Thoracic aorta (tissue), 2 donors: ENCODE measurements around the gene WARS2. TPM values are rescaled to one million over a fixed set of nuclear protein-coding genes. Genes with fewer than 3 reads are reported as not detected.
A peak's percentile ranks its signal among the peaks of the same experiment; 100 is the strongest.

Experiments used
- ATAC-seq: fragments of 150-250 bp; one replicate; pipeline ENCODE4 v1.8.0; 2017; ENCODE audit warnings: low read depth; ENCODE audit not compliant: insufficient number of reproducible peaks, low FRiP score
- DNase-seq: peaks from one replicate; pipeline ENCODE4 v3.0.0-alpha.2; 2020; ENCODE audit warnings: low spot score
- H3K27ac ChIP-seq, 2 donors: fragments of 200-600 bp; sonication (generic); 1 replicate in 1 of 2; 2 replicates in 1 of 2; pipeline ENCODE4 v1.5.1; 2016; ENCODE audit warnings: mild to moderate bottlenecking in 2 of 2, moderate library complexity in 2 of 2
- H3K27me3 ChIP-seq: fragments of 200-600 bp; sonication (generic); replicated peaks from 2 replicates; pipeline ENCODE4 v1.6.0; 2016; ENCODE audit warnings: mild to moderate bottlenecking; ENCODE audit not compliant: insufficient read depth
- H3K36me3 ChIP-seq: fragments of 200-600 bp; sonication (generic); one replicate; pipeline ENCODE4 v1.5.1; 2016
- H3K4me1 ChIP-seq, 2 donors: fragments of 200-600 bp; sonication (generic); 1 replicate in 1 of 2; 2 replicates in 1 of 2; pipeline versions ENCODE4 v1.5.1 to v1.6.0; 2016; ENCODE audit warnings: low read depth in 2 of 2, mild to moderate bottlenecking in 1 of 2; ENCODE audit not compliant: control insufficient read depth in 1 of 2
- H3K4me3 ChIP-seq: fragments of 200-600 bp; sonication (generic); 2 replicates; pipeline ENCODE4 v1.5.1; 2016; ENCODE audit warnings: mild to moderate bottlenecking
- H3K9me3 ChIP-seq: fragments of 200-600 bp; sonication (generic); 2 replicates; pipeline ENCODE4 v1.5.1; 2016
- total RNA-seq, 2 donors: library from RNA; depleted of rRNA; stranded (reverse); fragments of >200 nt; gene quantifications; one replicate each; pipeline versions ENCODE4 v1.1.0 to v1.2.3, GENCODE V29; 2016
- TF ChIP-seq, protein P1 (sequence below): fragments of 200-600 bp; sonication (generic); IDR thresholded peaks from one replicate; pipeline ENCODE4 v1.5.1; 2019; ENCODE audit warnings: antibody characterized with exemption

Gene WARS2
- total RNA-seq: 10 to 100 TPM; 11.1 to 13.8 TPM

DNA sequence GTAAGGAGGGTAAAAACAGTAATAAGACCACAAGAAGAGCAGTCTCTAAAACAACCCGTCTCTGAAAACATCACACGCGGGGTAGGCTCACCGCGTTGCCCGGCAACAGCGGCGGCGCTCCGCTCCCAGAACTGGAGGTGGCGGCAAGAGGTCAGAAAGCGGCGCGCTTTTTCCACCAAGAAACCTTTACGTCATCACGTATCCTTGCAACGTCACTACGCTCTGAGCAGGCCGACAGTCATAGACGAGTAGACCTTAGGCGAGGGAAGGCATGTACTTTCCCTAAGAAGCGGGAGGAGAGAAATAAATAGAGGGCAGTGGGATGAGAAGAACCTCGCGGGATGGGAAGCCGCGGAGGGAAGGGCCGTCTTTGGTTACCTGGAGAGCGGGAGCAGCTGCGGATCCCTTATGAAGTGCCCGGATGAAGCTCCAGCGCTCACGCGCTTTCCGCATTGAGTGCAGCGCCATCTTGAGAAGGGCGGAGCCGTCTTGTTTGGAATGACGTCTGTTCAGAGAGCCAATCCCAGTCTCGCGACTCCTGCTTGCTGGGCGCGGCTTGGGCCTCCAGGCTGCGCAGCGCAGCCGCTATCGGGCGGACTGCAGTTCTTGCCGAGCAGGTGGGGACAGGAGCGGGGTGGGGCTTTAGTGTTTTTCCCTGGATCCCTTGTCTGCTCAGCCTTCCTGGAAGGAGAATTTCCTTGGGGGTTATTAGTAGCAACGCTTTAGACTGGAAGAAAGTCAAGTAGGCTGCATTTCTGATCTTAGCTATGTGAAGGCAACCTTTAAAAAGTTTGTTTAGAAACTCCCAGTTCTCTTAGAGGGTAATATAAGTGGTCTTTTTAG, at the start of gene WARS2:
WARS2 (minus strand) TSS at position 477 of the 843 bp plus-strand sequence; CDS start at position 468, 9 bp downstream.
- Histone ChIP-seq H3K36me3 (no peaks in the 10 kb centered on the region), H3K4me3 (peak within 1 kb of the TSS; percentile 85), H3K27ac (peak within 1 kb of the TSS; percentile 96 to 97), H3K27me3 (no peaks in the 10 kb centered on the region), H3K4me1 (peaks cover 13 to 15% of the 10 kb centered on the region in 2 donors), H3K9me3 (no peaks in the 10 kb centered on the region)
- TF ChIP-seq, protein P1, sequence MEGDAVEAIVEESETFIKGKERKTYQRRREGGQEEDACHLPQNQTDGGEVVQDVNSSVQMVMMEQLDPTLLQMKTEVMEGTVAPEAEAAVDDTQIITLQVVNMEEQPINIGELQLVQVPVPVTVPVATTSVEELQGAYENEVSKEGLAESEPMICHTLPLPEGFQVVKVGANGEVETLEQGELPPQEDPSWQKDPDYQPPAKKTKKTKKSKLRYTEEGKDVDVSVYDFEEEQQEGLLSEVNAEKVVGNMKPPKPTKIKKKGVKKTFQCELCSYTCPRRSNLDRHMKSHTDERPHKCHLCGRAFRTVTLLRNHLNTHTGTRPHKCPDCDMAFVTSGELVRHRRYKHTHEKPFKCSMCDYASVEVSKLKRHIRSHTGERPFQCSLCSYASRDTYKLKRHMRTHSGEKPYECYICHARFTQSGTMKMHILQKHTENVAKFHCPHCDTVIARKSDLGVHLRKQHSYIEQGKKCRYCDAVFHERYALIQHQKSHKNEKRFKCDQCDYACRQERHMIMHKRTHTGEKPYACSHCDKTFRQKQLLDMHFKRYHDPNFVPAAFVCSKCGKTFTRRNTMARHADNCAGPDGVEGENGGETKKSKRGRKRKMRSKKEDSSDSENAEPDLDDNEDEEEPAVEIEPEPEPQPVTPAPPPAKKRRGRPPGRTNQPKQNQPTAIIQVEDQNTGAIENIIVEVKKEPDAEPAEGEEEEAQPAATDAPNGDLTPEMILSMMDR: no peak
- ATAC-seq: peak; percentile 99
- DNase-seq: peak; percentile 89

DNA sequence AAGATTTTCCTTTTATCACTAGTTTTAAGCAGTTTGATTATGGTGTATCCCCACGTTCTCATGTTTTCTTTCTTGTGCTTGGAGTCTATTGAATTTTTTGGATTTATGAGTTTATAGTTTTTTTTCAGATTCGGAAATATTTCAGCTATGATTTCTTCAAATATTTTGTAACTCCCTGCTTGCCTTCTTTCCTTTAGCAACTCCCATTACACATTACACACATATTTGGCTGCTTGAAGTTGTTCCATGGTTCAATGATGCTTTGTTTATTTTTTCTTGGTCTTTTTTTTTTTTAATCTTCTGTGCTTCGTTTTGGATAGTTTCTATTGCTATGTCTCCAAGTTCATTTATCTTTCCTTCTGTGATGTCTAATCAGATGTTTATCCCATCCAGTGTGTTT, 48.5 kb upstream of the WARS2 start:
- Histone ChIP-seq H3K9me3 (peaks cover 5% of the 10 kb centered on the region), H3K4me1 (no peaks in the 10 kb centered on the region), H3K4me3 (no peak overlapping the region), H3K27ac (no peak overlapping the region), H3K27me3 (no peaks in the 10 kb centered on the region), H3K36me3 (no peaks in the 10 kb centered on the region)
- TF ChIP-seq, protein P1: no peak
- ATAC-seq (no peak), DNase-seq (no peak)

DNA sequence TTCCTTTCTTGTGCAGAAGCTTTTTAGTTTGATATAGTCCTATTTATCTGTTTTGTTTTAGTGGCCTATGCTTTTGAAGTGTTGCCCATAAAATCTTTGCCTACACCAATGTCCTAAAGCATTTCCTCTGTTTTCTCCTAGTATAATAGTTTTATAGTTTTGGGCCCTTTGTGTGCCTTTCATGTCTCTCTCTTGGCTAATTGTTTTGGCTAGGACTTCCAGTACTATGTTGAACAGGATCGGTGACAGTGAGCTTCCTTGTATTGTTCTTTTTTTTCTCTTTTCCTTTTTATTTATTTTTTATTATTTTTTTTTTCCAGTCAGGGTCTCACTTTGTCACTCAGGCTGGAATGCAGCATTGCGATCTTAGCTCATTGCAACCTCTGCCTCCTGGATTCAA, 47.0 kb upstream of the WARS2 start:
- H3K27me3 ChIP-seq: no peaks in the 10 kb centered on the region
- no peak for ATAC-seq
- H3K9me3 ChIP-seq: peaks cover 5% of the 10 kb centered on the region
- H3K27ac ChIP-seq: no peak overlapping the region
- no peak overlapping the region for H3K4me3 ChIP-seq
- DNase-seq: no peak
- no peaks in the 10 kb centered on the region for H3K36me3 ChIP-seq
- TF ChIP-seq, protein P1: no peak
- no peaks in the 10 kb centered on the region for H3K4me1 ChIP-seq

DNA sequence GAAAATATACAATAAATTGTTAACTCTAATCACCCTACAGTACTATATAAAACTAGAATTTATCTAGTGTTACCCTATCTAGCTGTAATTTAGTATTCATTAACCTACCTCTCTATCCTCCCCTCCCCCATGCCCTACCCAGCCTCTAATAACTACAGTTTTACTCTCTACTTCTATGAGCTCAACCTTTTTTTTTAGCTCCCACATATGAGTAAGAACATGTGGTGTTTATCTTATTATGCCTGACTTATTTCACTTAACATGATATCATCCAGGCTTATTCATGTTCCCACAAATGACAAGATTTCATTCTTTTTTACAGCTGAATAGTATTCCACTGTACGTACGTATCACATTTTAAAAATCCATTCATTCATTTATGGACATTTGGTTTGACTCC, 46.0 kb upstream of the WARS2 start:
- Histone ChIP-seq H3K4me3 (no peak overlapping the region), H3K9me3 (peaks cover 5% of the 10 kb centered on the region), H3K4me1 (no peaks in the 10 kb centered on the region), H3K27me3 (no peaks in the 10 kb centered on the region), H3K36me3 (no peaks in the 10 kb centered on the region), H3K27ac (no peak overlapping the region)
- DNase-seq (no peak), ATAC-seq (no peak)
- TF ChIP-seq, protein P1: no peak

DNA sequence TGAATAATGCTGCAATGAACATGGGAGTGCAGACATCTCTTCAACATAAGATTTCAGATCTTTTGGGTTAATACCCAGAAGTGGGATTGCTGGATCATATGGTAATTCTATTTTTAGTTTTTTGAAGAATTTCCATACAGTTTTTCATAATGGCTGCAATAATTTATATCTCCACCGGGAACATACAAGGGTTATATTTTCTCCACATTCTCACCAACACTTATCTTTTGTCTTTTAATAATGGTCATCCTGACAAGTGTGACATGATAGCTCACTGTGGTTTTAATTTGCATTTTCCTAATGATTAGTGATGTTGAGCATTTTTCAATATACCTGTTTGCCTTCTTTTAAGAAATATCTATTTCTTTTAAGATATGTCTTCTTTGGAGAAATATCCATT, 44.5 kb upstream of the WARS2 start:
- TF ChIP-seq, protein P1: no peak
- no peaks in the 10 kb centered on the region for H3K27me3 ChIP-seq
- H3K4me1 ChIP-seq: no peaks in the 10 kb centered on the region
- H3K9me3 ChIP-seq: peaks cover 5% of the 10 kb centered on the region
- no peak overlapping the region for H3K27ac ChIP-seq
- no peak for DNase-seq
- H3K36me3 ChIP-seq: no peaks in the 10 kb centered on the region
- ATAC-seq: no peak
- H3K4me3 ChIP-seq: no peak overlapping the region
